ENCODE results near the gene NFATC1.
"Not testable (repeated sequence)": the region's sequence is repeated elsewhere in the genome, so short reads cannot be mapped to it uniquely, and the experiment has no call there.

NFATC1 gene

DNA sequence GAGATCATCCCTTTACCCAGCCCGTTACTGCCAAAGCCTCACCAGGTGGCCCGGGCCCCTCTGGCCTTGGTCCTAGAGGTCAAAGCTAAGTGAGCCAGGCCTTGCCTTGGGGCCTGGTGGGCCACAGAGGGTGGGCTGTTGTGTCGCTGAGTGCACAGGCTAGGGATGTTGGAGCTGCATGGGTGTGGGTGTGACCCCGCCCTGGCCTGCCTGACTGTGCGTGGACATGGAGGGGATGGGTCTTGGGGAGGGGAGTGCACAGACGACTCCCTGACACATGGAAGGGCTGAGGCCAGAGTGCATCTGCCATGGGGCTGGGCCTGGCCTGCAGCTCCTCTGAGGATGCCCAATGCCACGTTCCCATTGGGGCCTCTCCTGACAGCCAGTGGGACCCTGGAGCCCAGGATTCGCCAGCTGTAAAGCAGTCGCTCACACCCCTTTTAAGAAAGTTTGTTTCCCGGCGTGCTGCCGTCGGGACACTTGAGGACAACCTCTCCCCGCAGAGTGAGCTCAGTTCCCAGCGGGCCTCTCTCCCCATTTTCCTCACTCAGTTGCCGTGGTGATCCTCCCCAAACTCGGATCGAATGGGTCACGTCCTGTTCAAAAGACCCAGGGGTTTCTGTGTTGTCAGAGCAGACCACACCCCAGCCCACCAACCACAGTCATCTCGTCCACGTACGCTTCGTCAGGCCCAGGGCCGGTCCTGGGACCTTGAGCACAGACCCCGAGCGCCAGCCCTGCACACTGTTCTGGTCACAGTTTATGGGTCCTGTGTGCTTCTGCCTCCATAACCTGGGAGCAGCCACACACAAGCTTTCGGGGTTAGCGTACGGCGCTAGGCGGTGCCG lies 93.5 kb downstream of the NFATC1 start:
- DNase-seq (ENCODE audit: low read depth in 2 of 2) = no peak

DNA sequence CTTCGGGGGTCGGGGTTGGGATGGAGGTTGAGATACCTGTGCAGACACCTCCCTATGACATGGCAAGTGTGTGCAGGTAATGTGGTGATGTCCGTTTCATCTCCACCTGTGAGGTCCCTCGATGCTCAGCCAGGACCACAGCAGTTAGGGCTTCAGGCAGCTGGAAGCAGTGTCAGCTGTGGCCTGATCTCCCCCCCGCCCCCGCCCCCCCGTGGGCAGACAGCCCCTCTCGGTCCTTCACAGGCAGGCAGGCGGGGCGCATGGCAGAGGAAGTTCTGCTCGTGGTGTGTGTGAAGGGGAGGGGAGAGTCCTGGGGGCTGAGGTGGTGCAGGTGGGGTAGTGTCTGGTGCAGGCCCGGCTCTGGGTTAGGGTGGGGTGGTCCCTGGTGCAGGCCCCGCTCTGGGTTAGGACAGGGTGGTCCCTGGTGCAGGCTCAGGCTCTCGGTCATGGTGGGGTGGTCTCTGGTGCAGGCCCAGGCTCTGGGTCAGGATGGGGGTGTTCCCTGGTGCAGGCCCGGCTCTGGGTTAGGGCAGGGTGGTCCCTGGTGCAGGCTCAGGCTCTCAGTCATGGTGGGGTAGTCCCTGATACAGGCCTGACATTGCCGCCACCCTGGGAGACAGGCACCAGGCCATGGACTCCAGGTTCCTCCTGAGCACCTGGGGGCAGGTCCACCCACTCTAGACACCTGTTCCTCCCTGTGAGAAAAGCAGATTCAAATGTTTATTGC lies 94.3 kb downstream of the NFATC1 start:
- no peak for DNase-seq (ENCODE audit: low read depth in 2 of 2)

GRCh38 chr18:79490626-79491041 lies 94.9 kb downstream of the NFATC1 start:
- no peak for DNase-seq (ENCODE audit: low read depth in 2 of 2)

DNA sequence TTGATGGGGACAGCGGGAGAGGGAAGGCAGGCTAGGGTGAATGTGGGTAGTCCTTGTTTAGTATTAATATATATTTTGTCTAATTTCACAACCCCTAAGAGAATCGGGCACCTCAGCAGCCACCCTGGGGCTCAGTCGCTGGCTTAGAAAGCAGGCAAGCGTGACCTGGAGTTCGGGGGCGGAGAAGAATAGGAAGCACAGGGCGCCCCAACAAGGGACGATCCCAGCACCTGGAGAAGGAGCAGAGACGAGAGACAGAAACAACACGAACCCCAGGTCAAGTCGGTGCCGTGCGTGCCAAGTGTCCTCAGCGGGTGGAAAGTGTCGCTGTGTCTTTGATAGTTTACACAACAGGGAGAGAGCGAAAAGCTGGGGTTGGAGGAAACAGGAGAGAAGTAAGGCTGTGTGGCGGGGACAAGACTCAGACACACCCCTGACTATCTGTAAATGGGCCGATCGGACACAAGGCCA lies 95.4 kb downstream of the NFATC1 start:
- DNase-seq (ENCODE audit: low read depth in 2 of 2) = no peak

DNA sequence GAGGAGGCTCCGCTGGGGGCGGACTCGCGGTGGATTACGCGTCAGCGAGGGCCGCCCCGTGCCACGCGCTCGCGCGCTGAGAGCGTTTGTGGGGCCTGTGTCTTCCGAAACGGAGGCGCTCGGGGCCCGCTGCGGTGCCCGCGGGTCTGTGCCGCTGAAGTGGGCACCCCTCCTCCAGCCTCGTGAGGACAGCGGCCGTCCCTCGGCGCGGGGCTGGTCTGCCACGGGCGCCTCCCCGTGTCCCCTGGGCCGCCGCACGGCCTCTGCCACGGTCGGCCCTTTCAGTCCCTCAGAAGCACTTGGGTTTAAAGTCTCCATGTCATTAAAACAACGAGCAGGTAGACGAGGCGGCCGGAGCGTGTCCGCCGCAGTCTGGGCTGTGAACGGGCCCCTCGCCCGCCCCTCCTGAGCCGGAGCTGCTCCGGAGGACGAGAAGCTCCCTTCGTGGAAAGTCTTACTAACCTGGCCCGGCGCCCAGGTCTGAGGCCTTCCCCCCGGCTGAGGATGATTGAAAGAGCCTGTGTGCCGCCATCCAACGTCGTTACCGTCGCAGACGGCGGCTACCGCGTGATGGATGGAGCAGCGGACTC lies 97.6 kb downstream of the NFATC1 start:
- no peak for DNase-seq (ENCODE audit: low read depth in 2 of 2)

- no peak for DNase-seq (ENCODE audit: low read depth in 2 of 2)
These were observed 98.1 kb downstream of the NFATC1 start for GRCh38 chr18:79493801-79494211.

- no peak for DNase-seq (ENCODE audit: low read depth in 2 of 2)
These were observed 99.2 kb downstream of the NFATC1 start for GRCh38 chr18:79494936-79495335.

DNA sequence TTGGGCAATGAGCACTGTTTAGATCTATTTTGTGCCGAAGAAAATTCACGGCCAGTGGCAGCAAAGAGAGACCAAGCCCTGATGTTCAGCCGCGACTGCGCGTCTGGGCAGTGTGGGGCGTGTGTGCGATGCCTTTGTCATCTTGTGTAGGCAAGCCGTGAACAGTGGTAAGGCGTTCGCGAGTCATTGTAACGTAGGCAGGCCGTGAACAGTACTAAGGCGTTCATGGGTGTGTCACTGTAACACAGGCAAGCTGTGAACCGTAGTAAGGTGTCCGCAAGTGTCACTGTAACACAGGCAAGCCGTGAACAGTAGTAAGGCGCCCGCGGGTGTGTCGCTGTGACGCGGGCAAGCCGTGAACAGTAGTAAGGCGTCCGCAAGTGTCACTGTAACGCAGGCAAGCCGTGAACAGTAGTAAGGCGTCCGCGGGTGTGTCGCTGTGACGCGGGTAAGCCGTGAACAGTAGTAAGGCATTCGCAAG lies 99.9 kb downstream of the NFATC1 start:
- no peak for DNase-seq (ENCODE audit: low read depth in 2 of 2)

GRCh38 chr18:79496237-79496977 lies 100.7 kb downstream of the NFATC1 start:
- DNase-seq (ENCODE audit: low read depth in 2 of 2) = no peak

DNA sequence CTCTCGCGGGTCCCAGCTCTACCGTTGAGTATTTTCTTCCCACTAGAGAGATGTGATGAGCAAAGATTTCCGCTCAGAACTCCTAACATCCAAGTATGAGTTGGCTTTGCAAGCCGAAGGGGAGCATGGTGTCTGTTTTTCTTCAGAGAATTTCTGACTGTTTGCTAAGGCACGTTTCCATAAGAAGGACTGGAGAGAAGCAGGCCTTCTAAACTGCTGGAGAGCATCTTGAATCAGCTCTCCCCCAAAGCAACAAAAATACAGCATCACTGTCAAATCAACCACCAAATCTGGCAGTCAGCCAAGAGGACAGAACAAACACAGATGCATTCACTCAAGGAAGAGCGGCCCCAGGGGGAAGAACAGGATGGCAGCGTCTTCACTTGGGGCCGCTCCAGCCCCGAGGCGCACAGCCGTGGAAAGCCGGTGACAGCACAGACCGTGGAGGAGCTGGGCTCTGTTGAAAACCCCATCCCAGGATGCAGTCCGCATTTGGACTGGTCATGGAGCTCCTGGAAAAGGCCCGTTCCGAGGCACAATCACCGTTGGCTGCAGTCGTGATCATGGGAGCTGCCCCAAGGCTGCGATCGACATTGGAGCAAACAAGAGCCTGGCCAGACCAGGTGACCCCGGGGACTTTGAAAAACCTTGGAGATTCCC lies 101.4 kb downstream of the NFATC1 start:
- DNase-seq (ENCODE audit: low read depth in 2 of 2) = no peak

DNA sequence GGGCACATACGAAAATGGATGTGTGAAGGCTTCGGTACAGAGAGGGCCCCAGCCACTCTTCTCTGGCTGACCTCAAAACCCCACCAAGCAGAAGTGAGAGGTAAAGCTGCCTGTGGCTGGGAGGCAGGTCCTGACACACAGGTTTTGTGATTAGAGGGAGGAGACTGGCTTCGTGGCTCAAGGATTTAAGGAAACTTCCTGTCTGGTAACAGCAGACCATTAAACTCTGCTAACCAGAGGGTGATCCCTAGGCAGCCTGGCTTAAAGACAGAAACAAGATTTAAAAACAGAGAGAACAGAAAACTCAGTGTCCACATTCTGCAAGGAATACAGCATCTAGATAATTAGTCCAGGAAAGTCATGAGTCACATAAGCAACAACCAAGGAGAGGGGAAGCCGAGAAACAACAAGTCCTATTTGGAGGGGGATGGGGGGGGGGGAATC lies 101.9 kb downstream of the NFATC1 start:
- DNase-seq (ENCODE audit: low read depth in 2 of 2) = no peak

DNA sequence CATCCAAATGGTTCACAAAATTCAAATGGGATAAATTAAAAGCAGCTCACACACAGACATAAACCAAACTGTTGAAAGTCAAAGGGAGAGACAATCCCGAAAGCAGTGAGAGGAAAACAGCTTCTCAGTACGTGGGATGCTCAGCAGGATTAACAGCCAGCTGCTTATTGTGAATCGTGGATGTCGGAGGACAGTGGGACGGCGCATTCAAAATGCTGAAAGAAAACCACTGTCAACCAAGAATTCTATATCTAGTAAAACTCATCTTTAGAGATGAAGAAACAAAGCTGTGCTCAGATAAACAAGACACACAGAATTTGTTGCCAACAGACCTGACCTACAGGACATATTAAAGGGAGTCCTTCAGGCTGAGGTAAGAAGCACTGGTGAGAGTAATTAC lies 102.9 kb downstream of the NFATC1 start:
- no peak for DNase-seq (ENCODE audit: low read depth in 2 of 2)

DNA sequence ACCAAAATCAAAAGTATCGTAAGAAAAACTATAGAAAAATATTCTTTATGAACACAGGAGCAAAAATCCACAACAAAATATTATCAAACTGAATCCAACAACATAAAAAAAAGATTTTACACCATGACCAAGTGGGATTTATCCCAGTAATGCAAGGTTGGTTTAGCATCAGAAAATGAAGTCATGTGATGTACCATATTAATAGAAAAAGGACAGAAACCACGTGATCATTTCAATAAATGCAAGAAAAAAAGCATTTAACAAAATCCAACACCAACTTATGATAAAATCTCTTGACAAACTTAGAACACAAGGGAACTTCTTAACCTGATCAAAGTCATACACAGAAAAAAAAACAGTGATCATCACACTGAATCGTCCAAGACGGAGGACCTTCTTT lies 105.3 kb downstream of the NFATC1 start:
- no peak for DNase-seq (ENCODE audit: low read depth in 2 of 2)

GRCh38 chr18:79502782-79503181 lies 107.1 kb downstream of the NFATC1 start:
- no peak for DNase-seq (ENCODE audit: low read depth in 2 of 2)

- no peak for DNase-seq (ENCODE audit: low read depth in 2 of 2)
These were observed 107.7 kb downstream of the NFATC1 start for GRCh38 chr18:79503406-79503805.

DNA sequence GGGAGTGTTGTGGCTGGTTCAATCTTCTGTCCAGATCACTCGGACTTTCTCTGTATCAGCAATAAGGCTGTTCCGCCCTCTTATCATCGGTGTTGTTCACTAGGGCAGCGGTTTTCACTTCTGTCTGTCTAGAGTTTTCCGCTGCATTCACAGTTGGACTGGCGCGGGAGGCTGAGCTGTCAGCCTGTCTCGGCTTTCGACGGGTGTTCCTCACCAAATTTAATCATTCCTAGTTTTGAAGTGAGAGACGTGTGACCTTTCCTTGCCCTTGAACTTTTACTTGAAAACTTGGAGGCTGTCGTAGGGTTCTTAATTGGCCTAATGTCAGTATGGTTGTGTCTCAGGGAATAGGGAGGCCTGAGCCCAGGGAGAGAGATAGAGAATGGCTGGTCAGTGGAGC lies 108.3 kb downstream of the NFATC1 start:
- DNase-seq (ENCODE audit: low read depth in 2 of 2) = no peak

GRCh38 chr18:79504495-79504894 lies 108.8 kb downstream of the NFATC1 start:
- not testable (repeated sequence) for DNase-seq (ENCODE audit: low read depth in 2 of 2)

GRCh38 chr18:79505465-79505864 lies 109.7 kb downstream of the NFATC1 start:
- not testable (repeated sequence) for DNase-seq (ENCODE audit: low read depth in 2 of 2)

DNA sequence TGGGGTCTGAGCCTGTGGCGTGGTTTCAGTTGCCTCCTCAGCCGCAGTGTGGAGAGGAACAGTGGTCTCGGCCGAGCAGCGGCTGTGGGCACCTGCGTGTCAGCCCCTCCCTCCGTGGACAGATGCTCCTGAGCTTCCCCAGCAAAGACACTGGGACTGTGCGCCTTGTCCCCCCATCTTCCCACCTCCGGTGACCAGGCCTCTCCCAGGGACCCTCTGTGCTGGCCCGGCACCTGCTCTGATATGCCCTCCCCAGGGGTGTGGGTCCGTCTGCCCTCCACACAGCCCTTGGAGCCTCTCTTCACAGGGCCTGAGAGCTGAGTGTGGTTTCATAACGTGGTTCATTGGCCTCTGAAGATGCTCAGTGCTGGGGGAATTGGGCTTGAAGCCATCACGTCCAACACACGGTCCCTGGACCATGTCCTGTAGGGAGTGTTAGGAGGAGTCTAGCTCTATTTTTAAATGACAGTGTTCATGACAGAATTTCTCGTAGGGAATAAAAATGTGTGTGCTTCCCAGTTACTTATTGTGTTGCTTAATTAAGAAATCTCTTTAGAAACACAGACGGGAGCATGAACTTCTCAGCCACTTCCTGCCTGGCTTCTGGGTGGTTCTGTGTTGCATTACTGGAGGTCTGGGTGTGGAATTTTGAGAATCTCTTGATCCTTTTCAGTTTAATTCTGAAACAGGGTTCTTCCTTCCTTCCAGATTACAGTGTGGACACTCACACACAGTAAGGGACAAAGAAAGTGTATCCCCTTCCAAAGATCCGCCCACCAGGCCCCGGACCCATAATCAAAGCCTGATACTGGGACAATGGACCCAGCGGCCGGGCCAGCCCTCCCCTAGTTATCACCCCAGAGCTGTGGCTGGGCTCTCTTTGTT lies 110.7 kb downstream of the NFATC1 start:
- no peak for DNase-seq (ENCODE audit: low read depth in 2 of 2)

DNA sequence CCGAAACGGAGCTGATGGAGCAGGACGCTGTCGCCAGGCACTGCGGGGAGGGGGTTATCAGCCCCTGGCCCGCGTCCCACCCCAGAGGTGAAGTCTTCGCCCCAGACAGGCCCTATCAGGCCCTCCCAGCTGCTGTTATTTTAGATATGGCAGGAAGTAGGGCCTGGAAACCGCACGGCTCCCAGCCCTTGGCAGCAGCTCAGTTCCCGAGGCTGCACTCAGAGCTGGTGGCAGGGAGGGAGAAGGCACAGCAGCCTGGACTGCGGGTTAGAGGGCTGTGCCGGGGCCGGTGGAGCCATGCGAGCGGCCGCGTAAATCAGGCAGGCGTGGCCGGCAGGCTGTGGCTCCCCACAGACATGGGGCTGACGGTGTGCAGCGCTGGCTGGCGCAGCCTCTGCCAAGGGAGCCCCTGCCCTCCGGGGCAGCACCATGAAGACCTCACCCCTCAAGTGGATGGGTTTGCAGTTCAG lies 111.4 kb downstream of the NFATC1 start:
- no peak for DNase-seq (ENCODE audit: low read depth in 2 of 2)
